ENCODE data around the gene CD247.

GRCh38 chr1:167427848-167428247, 90.5 kb downstream of the CD247 start:
- TF ChIP-seq REST (IDR thresholded peaks at IDR 0.05; ENCODE audit: insufficient read depth in 1 of 2, low read depth in 2 of 2, low read length in 1 of 2), result no peak
- TF ChIP-seq CTCF (IDR thresholded peaks at IDR 0.05), result no peak
- TF ChIP-seq SIN3A (IDR thresholded peaks at IDR 0.05; ENCODE audit: borderline replicate concordance, insufficient read depth, low read depth, low read length), result no peak
- no peak for TF ChIP-seq TCF7L2 (IDR thresholded peaks at IDR 0.05; ENCODE audit: low read depth, low read length)

All from Panc1 (cell line).